ENCODE measurements around the gene LRRC41.

LRRC41 gene

DNA sequence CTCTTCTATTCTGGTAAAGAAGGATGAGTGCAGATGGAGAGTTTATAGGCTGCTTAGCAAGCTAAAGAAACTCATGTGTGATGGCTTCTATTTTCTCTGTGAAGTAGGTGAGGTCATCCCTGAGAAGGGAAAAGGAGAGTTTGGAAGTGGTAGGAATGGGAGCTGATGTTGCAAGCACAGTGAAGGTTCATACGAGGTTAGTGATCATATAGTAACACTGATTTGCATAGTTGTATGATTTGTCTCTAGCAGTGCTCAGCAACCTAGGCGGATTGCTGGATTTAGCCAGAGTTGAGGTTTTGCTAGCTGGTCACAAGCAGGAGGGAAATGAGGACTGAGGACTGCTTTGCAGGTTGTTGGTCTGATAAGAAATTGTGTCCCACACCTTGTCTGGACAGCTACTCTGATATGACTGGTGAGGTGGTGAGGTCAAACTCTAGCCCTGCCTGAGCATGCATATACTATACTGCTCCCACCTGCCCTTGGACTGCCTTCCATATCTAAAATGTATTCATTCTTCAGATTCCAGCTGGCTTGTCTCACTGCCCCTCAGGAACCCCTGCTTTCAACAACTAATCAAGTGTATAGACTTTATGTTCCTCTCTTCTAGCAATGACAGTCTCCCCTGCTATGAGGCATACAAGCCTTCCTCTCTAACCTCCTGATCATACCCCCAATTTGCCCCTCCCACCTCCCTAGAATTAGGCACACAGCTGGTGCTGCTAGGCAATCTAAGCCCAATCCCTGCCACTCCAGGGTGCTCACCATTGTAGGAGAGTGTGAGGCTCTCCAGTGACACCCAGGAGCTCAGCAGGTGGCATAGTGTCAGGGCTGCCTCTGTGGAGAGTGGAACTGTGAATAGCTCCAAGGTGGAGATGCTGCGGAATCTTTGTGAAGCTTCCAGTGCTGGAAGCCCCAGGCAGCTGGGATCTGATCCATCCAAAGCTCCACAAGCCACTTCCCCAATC is 18.5 kb downstream of the LRRC41 start:
- Histone ChIP-seq H3K27ac (ENCODE audit: low read depth, low read length) (no peak overlapping the region), H3K79me2 (ENCODE audit: insufficient read depth, low read length) (no peaks in the 10 kb centered on the region), H3K9me3 (ENCODE audit: insufficient read depth, low read length) (no peaks in the 10 kb centered on the region), H3K9me2 (replicated peaks; ENCODE audit: insufficient read depth, low read length) (no peaks in the 10 kb centered on the region), H3F3A (ENCODE audit: insufficient read depth) (0 out of 2 replicates have a peak, but pooled peaks cover 1% of the 10 kb centered on the region), H4K20me1 (ENCODE audit: low read depth, low read length) (no peaks in the 10 kb centered on the region), H3K4me2 (ENCODE audit: low read depth, low read length, poor library complexity, severe bottlenecking) (no peak overlapping the region), H3K9ac (ENCODE audit: low read length) (no peak overlapping the region), H3K36me3 (ENCODE audit: low read length) (no peaks in the 10 kb centered on the region), H3K4me3 (ENCODE audit: insufficient read depth, low read length, poor library complexity, severe bottlenecking) (no peak overlapping the region), H2AFZ (ENCODE audit: low read depth, low read length, severe bottlenecking) (no peak overlapping the region), H3K27me3 (ENCODE audit: low read length) (no peaks in the 10 kb centered on the region)
- TF ChIP-seq CTCF (IDR thresholded peaks at IDR 0.05; ENCODE audit: insufficient read depth, low read length, poor library complexity, severe bottlenecking) (no peak), EZH2phosphoT487 (conservative IDR thresholded peaks at IDR 0.05; ENCODE audit: low read length) (no peak)

DNA sequence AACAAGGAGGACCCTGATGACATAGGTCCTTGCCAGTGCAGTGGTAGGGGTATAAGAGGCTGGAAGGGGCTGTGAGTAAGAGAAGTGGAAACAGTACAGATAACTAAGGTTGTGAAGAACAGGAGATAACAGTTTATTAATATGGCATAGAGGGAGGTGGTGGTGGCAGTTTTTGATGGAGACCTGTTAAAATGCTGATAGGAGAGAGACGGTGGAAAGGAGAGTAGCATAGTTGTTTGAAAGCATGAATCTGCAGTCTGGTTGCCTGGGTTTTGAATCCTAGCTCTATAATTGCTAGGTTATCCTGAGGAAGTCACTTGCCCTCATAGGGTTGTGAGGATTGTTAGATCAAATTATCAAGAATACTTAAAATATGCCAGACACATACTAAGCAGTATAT is 19.4 kb downstream of the LRRC41 start:
- Histone ChIP-seq H3K9ac (ENCODE audit: low read length) (no peak overlapping the region), H3F3A (ENCODE audit: insufficient read depth) (0 out of 2 replicates have a peak, but pooled peaks cover 4% of the 10 kb centered on the region), H3K9me2 (replicated peaks; ENCODE audit: insufficient read depth, low read length) (no peaks in the 10 kb centered on the region), H3K27me3 (ENCODE audit: low read length) (no peaks in the 10 kb centered on the region), H4K20me1 (ENCODE audit: low read depth, low read length) (no peaks in the 10 kb centered on the region), H3K9me3 (ENCODE audit: insufficient read depth, low read length) (no peaks in the 10 kb centered on the region), H3K36me3 (ENCODE audit: low read length) (no peaks in the 10 kb centered on the region), H3K4me2 (ENCODE audit: low read depth, low read length, poor library complexity, severe bottlenecking) (no peak overlapping the region), H3K27ac (ENCODE audit: low read depth, low read length) (no peak overlapping the region), H3K79me2 (ENCODE audit: insufficient read depth, low read length) (no peaks in the 10 kb centered on the region), H2AFZ (ENCODE audit: low read depth, low read length, severe bottlenecking) (no peak overlapping the region), H3K4me3 (ENCODE audit: insufficient read depth, low read length, poor library complexity, severe bottlenecking) (no peak overlapping the region)
- TF ChIP-seq EZH2phosphoT487 (conservative IDR thresholded peaks at IDR 0.05; ENCODE audit: low read length): no peak
- no peak for TF ChIP-seq CTCF (IDR thresholded peaks at IDR 0.05; ENCODE audit: insufficient read depth, low read length, poor library complexity, severe bottlenecking)

DNA sequence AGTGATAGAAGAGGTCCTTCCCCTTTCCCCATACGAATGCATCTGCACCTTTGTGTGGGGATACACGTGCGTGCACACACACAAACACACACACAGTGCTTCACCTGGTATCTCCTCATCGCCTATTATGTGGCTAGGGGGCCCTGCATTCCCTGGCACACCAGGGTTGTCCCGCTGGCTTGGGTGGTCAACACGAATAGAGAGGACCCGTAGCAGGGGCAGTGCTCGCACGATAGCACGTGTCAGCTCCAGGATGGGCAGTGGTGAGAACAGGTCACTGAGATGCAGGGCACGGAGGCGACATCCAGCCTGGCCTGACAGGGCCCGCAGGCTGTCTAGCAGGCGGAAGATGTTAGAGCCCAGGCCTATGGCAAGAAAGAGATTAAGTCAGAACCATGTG is 22.4 kb downstream of the LRRC41 start:
- Histone ChIP-seq H4K20me1 (ENCODE audit: low read depth, low read length) (no peaks in the 10 kb centered on the region), H3K36me3 (ENCODE audit: low read length) (peaks cover 4% of the 10 kb centered on the region; the same call in 1 of the 2 replicates), H2AFZ (ENCODE audit: low read depth, low read length, severe bottlenecking) (no peak overlapping the region), H3K4me3 (ENCODE audit: insufficient read depth, low read length, poor library complexity, severe bottlenecking) (no peak overlapping the region), H3K27ac (ENCODE audit: low read depth, low read length) (no peak overlapping the region), H3K9me3 (ENCODE audit: insufficient read depth, low read length) (no peaks in the 10 kb centered on the region), H3K27me3 (ENCODE audit: low read length) (no peaks in the 10 kb centered on the region), H3K79me2 (ENCODE audit: insufficient read depth, low read length) (no peaks in the 10 kb centered on the region), H3K9me2 (replicated peaks; ENCODE audit: insufficient read depth, low read length) (no peaks in the 10 kb centered on the region), H3K4me2 (ENCODE audit: low read depth, low read length, poor library complexity, severe bottlenecking) (no peak overlapping the region), H3F3A (ENCODE audit: insufficient read depth) (0 out of 2 replicates have a peak, but pooled peaks cover 4% of the 10 kb centered on the region), H3K9ac (ENCODE audit: low read length) (no peak overlapping the region)
- no peak for TF ChIP-seq EZH2phosphoT487 (conservative IDR thresholded peaks at IDR 0.05; ENCODE audit: low read length)
- TF ChIP-seq CTCF (IDR thresholded peaks at IDR 0.05; ENCODE audit: insufficient read depth, low read length, poor library complexity, severe bottlenecking): no peak
